Skin of body (tissue), 3 donors: ENCODE data around the gene DCTN1. TPM values are rescaled to one million over a fixed set of nuclear protein-coding genes. Genes with fewer than 3 reads are reported as not detected.

ENCODE experiments used
- DNase-seq: peaks from one replicate; lab custom pipeline; 2025; lab: John Stamatoyannopoulos, UW
- small RNA-seq: library from RNA; depleted of rRNA; stranded (forward); fragments of <200 nt; gene quantifications from one replicate; pipeline ENCODE3, GENCODE V24; 2014; ENCODE audit warnings: low replicate concordance
- total RNA-seq: library from RNA; depleted of rRNA; stranded (reverse); fragments of >200 nt; gene quantifications from one replicate; pipeline ENCODE4 v1.2.3, GENCODE V29; 2014

Gene DCTN1
- total RNA-seq, 1 donor from 2014 or later: 59.2 TPM

DNA sequence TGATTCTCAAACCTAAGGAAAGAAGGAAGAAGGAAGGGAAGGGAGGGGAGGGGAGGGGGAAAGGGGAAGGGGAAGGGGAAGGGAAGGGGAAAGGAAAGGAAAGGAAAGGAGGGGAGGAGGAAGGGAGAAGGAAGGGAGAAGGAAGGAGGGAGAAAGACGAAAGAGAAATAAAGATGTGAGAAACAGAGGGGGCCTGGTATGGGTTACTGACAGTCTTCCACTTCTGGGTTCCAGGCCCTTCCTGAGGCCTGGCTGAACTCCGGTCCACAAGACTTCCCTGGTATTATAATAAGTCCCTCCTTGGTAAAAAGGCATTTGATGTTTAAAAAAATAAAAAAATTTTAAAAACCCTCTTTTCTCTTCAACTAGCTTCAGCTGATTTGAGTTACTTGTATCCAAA, 54.3 kb downstream of the DCTN1 start:
- no peak for DNase-seq

DNA sequence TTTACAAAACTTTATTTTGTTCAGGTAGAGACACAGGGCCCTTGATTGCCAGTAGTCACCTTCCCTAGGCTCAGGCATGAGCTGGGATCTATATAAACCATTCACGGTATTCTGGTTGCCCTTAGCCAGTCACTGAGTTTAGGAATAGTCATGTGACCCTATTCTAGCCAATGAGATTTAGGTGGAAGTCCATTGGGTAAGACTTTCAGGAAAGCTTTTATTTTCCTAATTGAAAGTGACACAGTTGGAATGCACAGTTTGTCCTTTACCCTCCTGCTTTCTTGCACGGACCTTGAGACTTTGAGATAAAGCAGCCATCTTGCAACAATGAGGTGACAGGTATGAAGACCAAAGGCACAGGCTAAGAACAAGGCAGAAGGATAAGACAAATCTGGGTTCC, 58.4 kb downstream of the DCTN1 start:
- no peak for DNase-seq

DNA sequence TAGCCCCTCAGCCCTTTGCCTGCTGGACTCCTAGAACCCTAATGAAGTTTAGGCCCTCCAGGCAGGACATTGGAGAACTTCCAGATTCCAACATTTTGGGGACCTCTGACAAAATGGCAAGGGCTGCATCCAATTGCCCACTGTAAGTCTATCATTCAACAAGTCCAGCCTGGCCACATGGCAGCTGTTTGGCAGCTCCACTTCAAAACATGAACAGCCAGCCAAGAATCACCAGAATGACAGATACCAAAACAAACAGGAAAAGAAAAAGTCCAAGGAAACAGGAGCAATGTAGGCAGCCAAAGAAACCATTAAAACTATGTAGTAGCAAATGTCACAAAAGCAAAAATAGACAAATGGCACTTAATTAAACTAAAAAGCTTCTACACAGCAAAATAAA, 62.4 kb downstream of the DCTN1 start:
- no peak for DNase-seq

GRCh38 chr2:74316627-74317295, 63.4 kb downstream of the DCTN1 start:
- DNase-seq: no peak

GRCh38 chr2:74314107-74314506, 66.0 kb downstream of the DCTN1 start:
- no peak for DNase-seq

DNA sequence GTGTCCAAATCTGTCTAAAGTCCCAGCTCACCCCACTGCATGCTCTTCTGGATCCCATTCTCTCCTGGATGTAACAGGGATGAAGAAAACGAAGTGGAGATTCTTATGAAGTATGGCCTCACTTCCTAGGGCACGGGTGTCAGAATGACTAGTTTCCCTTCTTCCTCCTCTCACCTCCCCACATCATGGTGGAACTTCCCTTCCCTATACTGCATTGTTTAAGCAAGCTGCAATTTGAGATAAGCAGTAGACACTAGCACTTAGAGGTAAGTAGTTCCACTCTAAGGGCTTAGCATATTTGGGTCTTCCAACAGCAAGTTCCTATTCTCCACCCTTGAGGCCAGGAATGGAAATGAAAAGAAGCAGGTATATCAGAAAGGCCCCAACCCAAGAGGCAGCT, 66.6 kb downstream of the DCTN1 start:
- DNase-seq: no peak

DNA sequence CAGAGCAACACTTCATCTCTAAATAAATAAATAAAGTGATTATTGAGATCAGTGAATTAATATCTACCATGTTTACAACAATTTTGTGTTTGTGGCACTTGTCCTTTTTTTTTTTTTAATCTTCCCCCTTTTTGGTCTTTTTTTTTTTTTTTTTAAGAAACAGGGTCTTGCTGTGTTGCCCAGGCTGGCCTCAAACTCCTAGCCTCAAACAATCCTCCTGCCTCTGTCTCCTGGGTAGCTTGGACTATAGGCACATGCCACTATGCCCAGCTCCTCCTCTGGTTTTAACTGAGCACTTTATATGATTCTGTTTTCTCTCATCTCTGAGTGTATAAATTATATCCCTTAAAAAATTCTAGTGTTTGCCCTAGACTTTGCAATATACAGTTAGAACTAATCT, 67.2 kb downstream of the DCTN1 start:
- no peak for DNase-seq

Small RNAs within 50 kb of the gene (small RNA-seq; reads per million reads assigned to genes)
- gene RNU6-542P (not detected), gene TAF13P2 (not detected)

Other genes starting within 250 kb of the DCTN1 start
- gene BOLA3, start 232.4 kb downstream of the DCTN1 start, total RNA-seq: 15.6 TPM
- 71.2 TPM for gene MOB1A, start 201.4 kb downstream of the DCTN1 start, total RNA-seq
- gene MTHFD2, start 181.7 kb downstream of the DCTN1 start, total RNA-seq: 28.8 TPM
- gene SLC4A5, start 36.9 kb downstream of the DCTN1 start, total RNA-seq: 2.1 TPM
- gene C2orf81, start 41.3 kb upstream of the DCTN1 start, total RNA-seq: 0.30 TPM
- gene WDR54, start 41.4 kb upstream of the DCTN1 start, total RNA-seq: 5.7 TPM
- 25.7 TPM for gene RTKN, start 61.6 kb upstream of the DCTN1 start, total RNA-seq
- 6.8 TPM for gene INO80B, start 74.8 kb upstream of the DCTN1 start, total RNA-seq
- gene WBP1, start 78.1 kb upstream of the DCTN1 start, total RNA-seq: 20.1 TPM
- gene MOGS, start 85.1 kb upstream of the DCTN1 start, total RNA-seq: 28.7 TPM
- 17.8 TPM for gene MRPL53, start 92.4 kb upstream of the DCTN1 start, total RNA-seq
- 17.5 TPM for gene CCDC142, start 102.7 kb upstream of the DCTN1 start, total RNA-seq
- 10.5 TPM for gene TTC31, start 102.8 kb upstream of the DCTN1 start, total RNA-seq
- 0.20 TPM for gene LBX2, start 119.3 kb upstream of the DCTN1 start, total RNA-seq
- gene PCGF1, start 127.4 kb upstream of the DCTN1 start, total RNA-seq: 8.1 TPM
- gene TLX2, start 134.1 kb upstream of the DCTN1 start, total RNA-seq: not detected
- gene DQX1, start 145.9 kb upstream of the DCTN1 start, total RNA-seq: 0.59 TPM
- 55.4 TPM for gene AUP1, start 149.4 kb upstream of the DCTN1 start, total RNA-seq
- gene HTRA2, start 149.6 kb upstream of the DCTN1 start, total RNA-seq: 18.1 TPM
- gene LOXL3, start 173.6 kb upstream of the DCTN1 start, total RNA-seq: 3.7 TPM
- 6.2 TPM for gene DOK1, start 174.4 kb upstream of the DCTN1 start, total RNA-seq